ENCODE data around the gene SLAMF7.
"Not testable (repeated sequence)": the region's sequence is repeated elsewhere in the genome, so short reads cannot be mapped to it uniquely, and the experiment has no call there.

Gene SLAMF7

DNA sequence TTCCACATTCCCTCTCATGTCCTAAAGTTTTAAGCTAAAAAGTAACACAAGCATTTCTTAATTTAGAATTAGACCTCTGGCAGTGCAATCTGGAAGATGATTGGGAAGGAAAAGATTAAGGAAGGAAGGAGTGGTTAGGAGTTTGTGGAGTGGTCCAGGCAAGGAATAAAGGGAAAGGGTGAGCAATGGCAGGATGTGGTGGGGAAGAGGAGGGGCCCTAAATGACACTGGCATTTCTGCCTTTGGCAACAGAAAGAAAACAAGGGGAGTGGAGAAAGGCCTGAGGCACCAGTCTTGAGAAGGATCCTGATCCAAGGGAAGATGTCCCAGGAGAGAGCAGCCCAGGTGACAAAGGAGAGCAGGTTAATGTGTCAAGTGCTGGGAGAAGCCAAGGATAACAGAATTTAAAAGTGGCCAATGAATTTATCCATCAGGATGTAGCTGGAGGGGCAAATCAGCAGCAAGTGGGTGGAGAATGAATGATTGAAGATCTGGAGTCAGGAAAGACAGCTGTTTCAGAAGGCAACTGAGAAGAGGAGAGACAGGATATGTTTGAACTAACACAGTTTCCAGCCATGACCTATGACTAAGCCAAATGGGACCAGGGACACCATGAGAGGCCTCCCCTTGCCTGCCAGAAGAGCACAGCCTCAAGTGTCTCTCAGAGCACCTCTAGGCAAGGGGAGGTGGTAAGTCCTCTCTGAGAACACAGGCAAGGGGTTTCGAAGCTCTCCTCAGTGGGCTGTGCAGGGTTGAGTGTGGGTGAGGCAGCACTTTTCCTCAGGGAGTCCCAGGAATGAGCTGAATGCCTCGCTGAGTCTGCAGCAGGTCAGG lies 36.1 kb downstream of the SLAMF7 start:
- no peak for DNase-seq (ENCODE audit: low read depth in 2 of 2)

DNA sequence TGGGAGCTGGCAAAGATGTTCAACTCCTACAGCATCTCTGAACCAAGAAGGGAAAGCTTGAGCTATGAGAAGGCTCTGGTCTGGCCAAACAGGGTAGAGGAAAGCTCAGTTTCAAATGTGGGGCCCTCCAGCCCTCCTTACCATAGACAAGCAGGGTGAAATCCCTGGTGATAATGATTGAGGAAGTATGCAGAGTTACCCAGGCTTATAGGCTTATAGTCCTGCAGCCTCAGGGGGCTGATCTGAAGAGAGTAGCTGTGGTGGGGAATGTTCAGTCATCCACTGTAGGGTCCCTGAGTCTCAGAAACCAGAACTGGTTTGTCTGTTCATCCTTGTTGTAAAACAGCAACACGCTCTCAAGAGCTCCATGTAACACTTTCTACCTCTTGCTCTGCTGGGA lies 37.1 kb downstream of the SLAMF7 start:
- DNase-seq (ENCODE audit: low read depth in 2 of 2): no peak

DNA sequence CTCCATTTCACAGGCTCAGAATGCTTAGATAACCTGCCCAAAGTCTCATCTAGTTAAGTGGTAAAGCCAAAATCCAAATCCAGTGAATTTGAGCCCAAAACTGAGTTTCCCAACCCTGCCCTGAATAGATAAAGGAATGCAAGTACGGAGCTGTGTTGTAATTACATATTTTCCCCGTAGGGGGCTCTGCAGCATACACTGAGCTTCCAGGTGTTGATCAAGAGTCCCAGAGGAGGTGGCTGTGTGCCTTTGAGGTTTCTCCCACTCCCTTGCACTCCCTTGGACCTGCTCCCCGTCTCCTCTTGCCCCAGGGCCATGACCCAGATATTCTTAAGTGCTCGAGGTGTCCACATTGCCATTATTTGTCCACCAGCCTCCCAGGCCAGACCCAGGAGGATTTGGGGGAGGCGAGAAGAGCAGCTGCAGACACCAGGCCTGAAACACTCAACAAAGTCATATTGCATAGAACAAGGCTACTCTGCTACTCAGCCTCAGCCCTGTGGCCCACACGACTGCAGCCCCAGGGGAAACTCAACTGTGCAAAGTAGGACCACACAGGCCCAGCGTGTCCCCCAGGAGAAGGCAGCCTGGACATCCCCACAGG lies 38.5 kb downstream of the SLAMF7 start:
- DNase-seq (ENCODE audit: low read depth in 2 of 2): no peak

DNA sequence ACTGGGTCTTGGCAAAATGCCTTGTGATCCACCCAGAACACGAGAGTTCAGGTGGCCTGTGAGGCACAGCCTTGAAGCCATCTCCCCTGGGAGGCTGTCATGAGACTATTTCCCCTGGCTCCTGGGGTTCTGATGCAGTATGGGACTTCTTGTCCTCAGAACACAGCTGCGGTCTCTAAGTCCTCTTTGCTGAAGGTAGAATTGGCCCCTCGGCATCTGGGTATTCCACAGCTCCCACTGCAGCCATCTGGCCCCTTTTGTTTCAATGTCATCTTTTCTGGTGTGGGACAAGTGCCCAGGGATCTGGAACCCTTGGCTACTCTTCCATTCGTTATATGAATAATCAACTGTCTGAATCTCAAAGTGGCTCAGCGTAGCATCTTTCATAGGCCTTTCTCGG lies 39.9 kb downstream of the SLAMF7 start:
- DNase-seq (ENCODE audit: low read depth in 2 of 2): no peak

DNA sequence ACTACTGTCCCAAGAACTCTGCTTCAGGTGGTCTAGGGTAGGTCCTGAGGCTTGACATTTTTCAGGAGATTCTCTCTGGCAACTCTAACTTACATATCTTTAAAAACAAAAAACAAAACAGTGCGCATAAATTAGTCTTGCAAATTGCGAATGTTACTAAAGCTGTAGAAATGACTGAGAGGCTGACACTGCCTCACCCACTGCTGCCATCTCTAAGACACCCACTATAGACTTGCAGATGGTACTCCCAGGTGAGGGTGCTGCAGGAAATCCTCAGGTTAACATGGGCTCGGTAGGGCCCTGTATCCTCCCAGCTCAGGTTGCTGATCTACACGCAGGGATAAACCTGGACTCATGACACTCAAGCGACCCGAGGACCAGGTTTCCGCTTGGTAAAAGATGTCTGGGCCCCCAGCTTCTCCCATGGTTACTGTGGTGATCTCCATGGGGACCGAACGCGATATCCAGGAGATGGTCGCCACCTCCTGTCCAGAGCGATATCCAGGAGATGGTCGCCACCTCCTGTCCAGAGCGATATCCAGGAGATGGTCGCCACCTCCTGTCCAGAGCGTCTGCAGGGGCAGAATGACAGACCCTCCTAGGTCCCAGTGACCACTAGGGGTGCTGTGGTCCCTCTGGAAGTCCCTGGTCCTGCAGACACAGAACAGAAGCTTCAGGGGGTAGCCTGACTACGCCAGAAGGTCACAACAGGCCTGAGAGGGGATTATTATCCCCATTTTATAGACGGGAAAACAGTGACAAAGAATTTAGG lies 40.8 kb downstream of the SLAMF7 start:
- no peak for DNase-seq (ENCODE audit: low read depth in 2 of 2)

DNA sequence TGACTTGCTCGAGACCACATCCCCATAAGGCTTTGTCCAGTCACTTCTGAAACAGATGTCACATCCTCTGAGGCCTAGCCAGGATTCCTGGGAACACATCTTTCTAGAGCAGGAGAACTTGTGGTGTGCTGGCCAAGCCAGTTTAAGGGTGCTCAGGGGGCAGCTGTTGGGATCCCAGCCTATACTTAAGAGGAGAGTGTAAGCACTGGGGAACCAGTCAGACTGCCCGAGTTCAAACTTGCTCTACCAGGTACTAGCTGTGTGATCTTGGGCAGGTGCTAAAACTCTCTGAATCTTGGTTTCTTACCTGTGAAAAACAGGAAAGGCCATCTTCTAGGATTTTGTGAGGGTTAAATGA lies 41.3 kb downstream of the SLAMF7 start:
- DNase-seq (ENCODE audit: low read depth in 2 of 2): no peak

DNA sequence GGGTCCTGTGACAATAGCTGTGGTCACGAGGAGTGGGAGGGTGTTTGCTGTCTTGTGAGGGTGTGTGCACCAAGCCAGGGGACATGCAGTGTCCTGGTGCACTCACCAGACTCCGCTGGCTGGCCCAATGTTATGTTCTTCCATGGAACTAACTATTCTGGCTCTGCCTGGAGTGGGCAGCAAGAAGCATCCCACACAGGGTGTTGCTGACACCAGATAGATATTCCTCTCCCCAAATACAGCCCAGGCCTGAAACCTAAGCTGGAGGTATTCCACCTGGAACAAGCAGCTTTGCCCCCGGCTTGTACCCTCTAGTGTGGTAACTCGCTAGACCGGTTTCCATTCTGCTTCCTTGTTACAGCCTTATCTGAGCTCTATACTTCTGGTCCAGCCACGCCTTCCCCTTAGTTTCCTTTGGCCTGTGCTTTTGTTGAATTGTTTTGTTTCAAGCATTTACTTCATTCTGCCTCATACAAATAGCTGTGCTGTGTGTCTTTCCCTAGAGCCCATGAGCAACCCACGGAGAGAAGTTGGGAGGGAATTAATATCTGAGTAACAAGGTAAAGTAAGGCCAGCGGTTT lies 42.2 kb downstream of the SLAMF7 start:
- DNase-seq (ENCODE audit: low read depth in 2 of 2): no peak

DNA sequence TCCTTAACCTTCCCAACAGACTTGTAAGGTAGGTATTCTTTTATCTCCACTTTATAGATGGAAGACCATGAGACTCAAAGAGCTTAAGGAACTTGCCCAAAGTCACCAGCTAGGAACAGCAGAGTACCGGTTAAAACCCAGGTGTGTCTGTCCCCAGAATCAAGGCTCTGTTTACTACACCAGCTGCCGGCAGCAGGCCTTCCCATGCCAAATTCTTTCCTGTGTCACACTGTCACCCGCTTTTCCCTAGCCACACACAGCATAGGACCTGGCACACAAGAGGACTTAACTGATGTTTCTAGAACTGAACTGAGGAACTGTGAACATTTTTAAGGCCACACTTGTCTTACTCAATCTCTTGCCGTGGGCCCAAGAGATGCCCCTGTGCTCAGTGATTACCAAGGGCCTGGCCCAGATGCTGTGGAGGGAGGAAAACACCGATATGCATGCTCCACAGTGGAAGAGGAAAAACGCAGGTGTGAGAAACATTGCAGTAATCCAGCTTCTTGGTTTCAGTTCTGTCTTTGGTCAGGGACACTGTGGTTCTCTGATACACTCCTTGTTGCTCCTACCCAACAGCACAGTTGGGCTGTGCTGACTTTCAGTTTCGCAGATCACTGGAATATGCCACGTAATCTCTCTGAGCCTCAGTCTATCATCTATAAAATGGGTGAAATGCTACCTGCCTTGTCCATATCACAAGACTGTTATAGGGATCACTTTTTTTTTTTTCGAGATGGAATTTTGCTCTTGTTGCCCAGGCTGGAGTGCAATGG lies 43.1 kb downstream of the SLAMF7 start:
- no peak for DNase-seq (ENCODE audit: low read depth in 2 of 2)

DNA sequence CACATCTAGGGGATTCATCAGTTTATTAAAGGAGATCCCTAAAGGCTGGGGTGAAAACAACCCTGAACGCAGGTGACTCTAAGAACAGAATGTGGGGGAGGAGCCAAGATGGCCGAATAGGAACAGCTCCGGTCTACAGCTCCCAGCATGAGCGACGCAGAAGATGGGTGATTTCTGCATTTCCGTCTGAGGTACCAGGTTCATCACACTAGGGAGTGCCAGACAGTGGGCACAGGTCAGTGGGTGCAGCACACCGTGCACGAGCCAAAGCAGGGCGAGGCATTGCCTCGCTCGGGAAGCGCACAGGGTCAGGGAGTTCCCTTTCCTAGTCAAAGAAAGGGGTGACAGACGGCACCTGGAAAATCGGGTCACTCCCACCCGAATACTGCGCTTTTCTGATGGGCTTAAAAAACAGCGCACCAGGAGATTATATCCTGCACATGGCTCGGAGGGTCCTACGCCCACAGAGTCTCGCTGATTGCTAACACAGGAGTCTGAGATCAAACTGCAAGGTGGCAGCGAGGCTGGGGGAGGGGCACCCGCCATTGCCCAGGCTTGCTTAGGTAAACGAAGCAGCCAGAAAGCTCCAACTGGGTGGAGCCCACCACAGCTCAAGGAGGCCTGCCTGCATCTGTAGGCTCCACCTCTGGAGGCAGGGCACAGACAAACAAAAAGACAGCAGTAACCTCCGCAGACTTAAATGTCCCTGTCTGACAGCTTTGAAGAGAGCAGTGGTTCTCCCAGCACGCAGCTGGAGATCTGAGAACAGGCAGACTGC lies 44.1 kb downstream of the SLAMF7 start:
- not testable (repeated sequence) for DNase-seq (ENCODE audit: low read depth in 2 of 2)

DNA sequence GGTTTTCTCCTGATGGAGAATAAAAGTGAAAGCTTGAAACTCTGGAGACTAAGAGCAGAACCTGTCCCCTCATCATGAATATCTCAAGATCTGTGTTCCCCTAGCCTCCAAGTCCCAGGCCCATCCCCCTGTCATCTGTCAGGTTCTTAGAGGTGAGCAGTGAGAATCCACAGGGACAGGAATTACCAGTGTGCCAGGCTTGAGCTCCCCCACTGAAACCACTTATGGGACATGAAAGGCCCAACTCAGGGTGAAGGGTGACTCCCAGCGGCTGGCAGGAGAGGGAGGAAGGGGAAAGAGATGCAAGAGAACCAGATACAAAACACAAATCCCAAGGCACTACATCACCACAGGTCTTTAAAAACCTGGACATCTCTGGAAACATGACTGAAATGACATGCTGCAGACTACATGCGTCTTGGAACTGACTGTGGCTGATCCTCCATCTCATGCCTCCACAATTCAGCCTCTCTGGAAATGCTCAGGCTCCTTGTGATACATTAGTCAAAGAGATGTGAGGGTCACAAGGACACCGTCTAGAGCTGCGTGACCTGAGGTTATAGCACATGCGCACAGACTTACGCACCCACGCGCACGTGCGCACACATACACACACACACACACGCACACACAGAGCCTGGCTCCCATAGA lies 50.1 kb downstream of the SLAMF7 start:
- no peak for DNase-seq (ENCODE audit: low read depth in 2 of 2)

DNA sequence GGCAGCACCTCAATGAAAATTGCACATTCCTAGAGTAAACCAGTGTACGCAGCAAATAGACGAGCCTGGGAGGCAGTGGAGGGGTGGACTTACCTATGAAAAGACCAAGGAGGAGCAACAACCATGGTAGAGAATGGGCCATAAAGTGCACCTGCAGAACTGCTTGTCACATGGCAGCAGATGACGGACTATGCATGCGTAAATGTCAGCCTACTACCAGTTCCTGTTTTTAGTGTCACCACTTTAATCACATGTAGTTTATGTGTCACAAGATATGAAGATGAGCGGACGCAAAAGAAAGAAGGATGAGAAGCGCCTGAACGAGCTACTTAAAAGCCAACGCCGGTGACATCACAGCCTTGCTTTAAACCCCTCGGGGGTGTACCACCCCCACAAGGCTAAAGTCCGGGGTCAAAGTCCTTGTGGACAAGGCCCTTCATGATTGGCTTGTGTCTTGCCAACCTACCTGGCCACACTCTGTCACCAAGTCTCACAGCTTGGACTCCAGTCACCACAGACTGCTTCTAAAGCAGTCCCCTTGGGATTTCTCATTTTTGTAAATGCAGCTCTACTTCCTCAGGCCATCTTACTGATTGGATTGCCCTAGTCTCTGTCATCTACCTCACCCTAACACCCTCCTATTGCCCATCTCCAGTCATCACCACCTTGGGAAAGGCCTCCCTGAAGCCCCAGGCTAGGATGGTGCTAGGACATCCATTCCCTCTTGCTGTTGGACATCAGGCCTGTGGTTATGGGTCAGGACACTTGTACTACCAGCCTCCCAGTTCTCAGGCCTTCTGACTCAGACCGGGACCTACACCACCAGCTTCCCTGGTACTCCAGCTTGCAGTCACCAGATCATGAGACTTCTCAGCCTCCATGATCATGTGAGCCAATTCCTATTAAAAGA lies 50.9 kb downstream of the SLAMF7 start:
- DNase-seq (ENCODE audit: low read depth in 2 of 2): no peak

DNA sequence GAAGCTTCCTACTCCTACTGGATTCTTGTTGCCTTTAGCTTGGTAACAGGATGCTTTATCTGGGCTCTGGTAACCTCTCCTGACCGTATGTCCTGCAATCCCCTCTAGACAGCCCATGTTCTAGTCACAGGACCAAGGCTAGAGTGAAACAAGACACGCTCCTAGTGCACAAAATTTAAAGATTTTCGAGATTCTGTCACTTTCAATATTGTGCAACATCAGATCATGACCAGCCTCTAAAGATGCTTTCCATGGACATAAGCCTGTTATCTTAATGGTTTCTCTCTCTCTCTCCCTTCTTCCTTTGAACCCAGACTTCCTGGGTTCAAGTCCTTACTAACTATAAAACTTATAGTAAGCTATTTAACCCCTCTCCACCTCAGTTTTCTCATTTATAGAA lies 55.3 kb downstream of the SLAMF7 start:
- no peak for DNase-seq (ENCODE audit: low read depth in 2 of 2)

DNA sequence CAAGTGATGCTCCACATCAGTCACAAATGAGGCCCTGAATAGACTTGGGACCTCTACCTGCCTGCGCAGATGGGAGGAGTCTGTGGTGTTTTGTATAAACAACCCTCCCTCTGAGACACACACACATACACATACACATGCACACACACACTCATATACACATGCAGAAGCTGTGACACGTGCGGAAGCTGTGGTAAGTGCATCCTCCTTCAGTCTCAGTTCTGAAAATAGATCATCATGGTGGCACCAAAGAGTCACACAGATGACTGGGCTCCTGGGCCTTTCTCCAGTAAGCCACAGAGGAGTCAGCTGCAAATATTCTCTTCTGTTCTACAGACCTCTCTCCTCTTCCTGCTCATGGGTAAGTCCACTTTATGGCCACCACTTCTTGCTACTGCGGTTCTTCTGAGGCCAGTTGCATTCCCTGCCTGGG lies 56.9 kb downstream of the SLAMF7 start, which contains the start of gene LY9:
Gene LY9, plus strand, starts transcription at position 224 of the 433 bp plus-strand sequence. Its CDS starts 14 bp downstream, at position 238.
- peak; percentile 55 to 59 for DNase-seq (ENCODE audit: low read depth in 2 of 2)

DNA sequence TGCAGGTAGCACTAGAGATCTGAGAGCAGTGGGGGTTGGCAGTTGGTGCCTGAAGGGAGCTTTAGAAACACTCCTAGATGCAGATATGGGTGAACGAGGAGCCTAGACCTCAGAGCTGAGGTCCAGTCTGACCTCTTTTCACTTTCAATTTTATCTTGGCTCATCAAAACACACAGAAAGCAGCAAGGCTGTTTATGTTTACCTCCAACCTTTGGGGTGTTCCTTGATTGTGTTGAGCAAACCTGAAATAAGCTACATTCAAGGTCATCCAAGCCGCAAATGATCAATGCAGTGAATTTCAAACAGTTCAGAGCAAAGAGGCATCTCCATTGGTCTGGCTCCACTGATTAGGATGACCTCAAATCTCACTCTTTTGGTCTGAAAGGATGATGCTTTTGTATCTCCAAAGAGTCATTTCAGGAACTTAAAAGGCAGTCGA lies 58.2 kb downstream of the SLAMF7 start:
- no peak for DNase-seq (ENCODE audit: low read depth in 2 of 2)

DNA sequence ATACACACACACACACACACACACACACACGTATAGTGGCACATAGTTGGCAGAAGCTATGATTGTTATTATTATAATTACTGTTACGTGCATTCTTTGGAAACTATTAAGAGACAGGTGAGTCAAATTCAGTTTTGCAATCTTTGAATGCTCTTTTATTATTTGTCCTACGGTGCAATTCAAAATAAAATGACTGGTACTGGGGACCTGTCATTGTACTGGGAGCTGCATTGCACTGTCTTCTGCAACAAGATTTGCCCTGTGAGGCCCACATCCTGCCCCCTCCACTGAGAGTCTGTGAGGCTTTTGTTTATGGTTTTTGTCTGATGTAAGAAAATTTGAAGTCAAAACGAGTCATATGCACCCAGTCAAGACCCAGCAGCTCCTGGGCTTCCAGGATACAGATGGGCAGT lies 58.8 kb downstream of the SLAMF7 start:
- DNase-seq (ENCODE audit: low read depth in 2 of 2): peak in 1 of 2 donors; percentile 43

DNA sequence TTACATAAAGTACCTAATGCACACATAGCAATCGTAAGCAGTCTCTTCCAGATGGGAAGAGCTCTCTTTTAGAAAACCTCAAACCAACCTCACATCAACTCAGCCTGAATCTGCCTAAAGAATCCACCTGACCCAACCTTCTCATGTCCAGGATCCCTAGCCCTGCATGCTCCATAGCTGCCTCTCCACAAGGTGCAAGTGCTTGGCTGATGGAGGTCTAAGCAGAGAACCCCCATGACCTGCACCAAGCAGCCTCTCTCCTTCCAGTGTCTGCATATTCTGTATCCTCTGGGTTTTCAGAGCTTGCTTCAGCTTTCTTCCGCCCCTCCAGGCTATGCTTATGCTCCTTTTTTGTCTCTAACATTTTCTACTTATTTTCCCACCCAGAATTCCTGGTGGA lies 59.4 kb downstream of the SLAMF7 start:
- no peak for DNase-seq (ENCODE audit: low read depth in 2 of 2)

DNA sequence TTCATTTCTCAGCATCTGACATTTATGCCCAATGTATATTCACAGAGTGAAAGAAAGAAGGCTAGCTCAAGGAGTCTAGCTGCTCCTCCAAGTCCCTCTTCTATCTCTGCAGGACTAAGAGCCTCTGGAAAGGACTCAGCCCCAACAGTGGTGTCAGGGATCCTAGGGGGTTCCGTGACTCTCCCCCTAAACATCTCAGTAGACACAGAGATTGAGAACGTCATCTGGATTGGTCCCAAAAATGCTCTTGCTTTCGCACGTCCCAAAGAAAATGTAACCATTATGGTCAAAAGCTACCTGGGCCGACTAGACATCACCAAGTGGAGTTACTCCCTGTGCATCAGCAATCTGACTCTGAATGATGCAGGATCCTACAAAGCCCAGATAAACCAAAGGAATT lies 60.6 kb downstream of the SLAMF7 start:
- DNase-seq (ENCODE audit: low read depth in 2 of 2): no peak

DNA sequence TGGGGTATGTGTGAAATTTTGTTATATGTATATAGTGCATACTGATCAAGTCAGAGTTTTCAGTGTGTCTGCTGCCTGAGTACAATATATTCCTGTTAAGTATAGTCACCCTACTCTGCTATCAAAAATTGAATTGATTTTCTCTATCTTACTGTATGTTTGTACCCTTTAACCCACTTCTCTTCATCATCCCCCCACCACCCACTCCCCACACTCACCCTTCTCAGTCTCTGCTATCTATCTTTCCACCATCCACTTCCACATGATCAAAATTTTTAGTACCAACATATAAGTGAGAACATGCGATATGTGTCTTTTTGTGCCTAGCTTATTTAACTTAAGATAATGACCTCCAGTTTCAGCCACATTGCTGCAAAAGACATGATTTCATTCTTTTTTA lies 61.1 kb downstream of the SLAMF7 start:
- DNase-seq (ENCODE audit: low read depth in 2 of 2): no peak

Data from activated CD4-positive, alpha-beta T cell treated with anti-CD3 and anti-CD28 coated beads for 24 hours (primary cell).